Measurements from ENCODE around the gene TMEM139.
"Not testable (repeated sequence)": the region's sequence is repeated elsewhere in the genome, so short reads cannot be mapped to it uniquely, and the experiment has no call there.

Gene TMEM139

DNA sequence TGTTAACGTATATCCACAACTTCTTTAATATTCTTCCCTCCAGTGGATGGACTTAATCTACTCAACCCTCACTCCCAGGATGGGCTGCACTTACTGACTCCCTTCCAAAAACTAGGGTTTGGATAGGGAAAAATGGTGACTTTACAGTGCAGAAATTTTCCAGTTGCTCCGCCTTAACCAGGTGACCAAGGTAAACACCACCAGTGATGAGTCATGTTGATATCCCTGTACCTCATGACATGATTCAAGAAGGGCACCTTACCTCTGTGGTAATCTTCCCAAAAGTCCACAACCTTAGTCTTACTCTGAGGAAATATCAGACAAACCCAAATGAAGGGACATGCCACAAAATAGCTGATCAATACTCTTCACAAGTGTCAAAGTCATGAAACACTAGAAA, 25.0 kb upstream of the TMEM139 start:
- DNase-seq = no peak

DNA sequence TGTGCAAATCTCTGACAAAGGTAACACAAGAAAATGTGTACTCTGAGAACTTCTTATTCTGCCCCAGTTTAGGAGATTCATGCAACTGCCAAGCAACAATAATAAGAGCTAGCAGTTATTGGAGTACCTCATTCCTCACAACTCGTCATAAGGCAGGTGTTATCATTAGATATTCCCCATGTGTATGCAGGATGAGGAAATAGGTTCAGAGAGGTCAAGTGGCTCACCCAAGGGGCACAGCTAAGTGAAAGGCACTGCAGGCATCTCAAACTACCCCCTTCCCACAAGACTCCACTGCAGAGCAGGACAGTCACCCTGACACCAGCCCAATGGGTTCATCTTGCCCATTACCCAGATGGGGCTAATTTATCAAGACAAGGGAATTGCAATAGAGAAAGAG, 22.9 kb upstream of the TMEM139 start:
- no peak for DNase-seq

DNA sequence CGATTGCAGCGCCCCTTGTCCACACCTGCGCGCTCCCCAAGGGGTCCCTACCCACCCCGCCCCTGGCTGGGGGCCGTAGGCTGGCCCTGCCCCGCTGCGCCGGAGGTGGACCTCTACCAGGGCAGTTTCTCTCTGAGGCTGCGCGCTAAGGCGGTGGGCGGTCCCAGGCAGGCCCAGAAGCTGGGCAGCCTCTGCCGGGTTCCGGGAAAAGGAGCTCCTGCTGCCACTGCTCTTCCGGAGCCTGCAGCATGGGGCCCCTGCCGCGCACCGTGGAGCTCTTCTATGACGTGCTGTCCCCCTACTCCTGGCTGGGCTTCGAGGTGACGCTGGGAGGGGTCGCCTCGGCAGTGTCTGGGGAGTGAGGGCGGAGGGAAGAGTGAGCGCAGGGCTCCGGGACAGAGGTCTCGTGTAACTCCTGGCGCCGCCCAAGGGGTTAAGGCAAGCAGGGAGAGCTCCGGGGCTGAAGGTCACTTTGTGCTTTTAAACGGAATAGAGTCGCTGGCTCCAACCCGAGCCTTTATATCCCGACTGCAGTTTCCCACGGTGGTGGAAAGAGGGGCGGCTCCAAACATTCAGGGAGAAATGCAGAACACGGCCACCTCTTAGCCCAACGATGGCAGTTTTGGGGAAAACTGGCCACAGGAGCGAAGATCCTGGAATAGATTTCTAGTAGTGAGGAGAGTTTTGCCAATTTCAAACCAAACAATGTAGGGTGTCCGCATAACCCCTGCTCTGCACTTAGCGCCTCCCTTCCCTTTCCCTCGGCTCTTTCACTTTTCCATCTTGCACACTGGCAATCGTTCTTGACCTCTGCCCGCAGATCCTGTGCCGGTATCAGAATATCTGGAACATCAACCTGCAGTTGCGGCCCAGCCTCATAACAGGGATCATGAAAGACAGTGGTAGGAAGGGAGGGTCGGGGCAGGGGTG, 21.2 kb upstream of the TMEM139 start, which contains the start of gene GSTK1:
Gene GSTK1, plus strand, starts transcription at position 176 of the 930 bp plus-strand sequence. Its CDS starts 73 bp downstream, at position 249.
- peak; percentile 65 for DNase-seq

DNA sequence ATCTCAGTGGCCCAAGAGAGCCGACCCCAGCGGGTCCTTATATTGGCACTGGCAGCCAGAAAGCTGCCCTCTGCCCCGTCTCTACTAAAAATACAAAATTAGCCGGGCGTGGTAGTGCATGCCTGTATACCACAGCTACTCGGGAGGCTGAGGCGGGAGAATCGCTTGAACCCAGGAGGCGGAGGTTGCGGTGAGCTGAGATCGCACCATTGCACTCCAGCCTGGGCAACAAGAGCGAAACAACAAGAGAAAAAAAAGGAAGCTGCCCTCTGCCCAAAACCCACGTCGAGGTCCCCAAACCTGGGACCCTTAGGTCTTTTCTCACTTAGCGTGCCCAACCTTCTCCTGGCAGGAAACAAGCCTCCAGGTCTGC, 20.6 kb upstream of the TMEM139 start:
- not testable (repeated sequence) for DNase-seq

DNA sequence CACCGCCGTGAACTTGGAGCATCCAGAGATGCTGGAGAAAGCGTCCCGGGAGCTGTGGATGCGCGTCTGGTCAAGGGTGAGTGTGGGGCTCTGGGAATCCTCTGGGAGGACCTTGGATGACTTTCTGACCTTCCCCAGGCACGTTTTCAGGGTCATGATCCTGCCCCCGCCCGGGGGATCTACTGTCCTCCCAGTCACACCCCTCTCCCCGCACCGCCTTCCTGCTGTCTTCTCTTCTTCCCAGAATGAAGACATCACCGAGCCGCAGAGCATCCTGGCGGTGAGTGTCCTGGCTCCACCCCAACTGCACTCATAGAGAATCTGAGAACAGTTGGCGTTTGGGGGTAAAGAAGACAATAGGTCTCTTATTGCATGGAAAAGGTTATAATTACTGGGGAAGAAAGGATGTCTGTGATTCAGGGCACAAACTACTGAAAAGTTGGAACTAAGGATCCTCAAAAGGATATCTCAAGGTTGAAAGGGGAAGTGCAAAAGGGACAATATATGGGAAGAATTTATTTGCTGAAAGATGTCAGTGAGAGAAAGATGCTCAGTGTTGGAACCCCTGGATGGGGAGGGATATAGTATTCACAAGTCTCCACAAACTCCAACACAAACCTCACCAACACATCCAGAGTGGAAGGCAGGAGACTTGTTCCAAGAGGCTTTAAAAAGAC, 19.6 kb upstream of the TMEM139 start:
- no peak for DNase-seq

DNA sequence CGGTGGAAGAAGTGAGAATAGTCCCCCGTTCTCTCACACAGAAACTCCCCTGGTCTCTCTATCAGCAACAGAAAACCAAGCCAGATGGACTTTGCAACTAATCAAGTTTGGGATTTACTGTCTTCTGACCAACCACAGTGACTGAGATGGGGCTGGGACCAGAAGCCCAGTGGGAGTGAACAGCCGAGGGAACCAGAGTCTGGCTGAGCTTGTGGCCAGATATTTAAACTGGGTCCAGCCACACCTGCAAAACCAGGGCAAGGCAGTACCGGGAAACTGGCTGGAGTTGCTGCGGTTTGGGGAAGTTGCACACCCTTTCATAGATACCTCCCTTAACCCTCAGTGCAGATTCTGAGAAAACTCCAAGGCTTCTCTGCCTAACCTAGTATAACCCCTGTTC, 15.5 kb upstream of the TMEM139 start:
- no peak for DNase-seq

DNA sequence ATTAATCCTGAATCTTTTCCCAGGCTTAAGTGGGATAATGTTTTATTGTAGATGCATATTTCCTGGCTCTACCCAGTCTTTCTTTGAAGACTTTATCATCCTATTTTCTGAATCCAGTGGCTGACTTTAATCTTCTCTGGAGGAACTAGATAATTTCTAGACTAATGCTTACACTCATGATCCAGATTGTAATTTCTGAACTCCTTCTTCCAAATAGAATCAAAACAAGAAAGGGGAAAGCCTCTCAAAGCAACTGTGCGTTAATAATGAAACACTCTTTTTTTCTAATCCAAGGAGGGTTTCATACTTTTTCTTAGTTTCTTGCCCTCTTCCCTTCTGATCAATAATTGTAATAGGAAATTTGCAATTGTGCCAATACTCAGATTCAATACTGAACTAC, 13.5 kb upstream of the TMEM139 start:
- no peak for DNase-seq

DNA sequence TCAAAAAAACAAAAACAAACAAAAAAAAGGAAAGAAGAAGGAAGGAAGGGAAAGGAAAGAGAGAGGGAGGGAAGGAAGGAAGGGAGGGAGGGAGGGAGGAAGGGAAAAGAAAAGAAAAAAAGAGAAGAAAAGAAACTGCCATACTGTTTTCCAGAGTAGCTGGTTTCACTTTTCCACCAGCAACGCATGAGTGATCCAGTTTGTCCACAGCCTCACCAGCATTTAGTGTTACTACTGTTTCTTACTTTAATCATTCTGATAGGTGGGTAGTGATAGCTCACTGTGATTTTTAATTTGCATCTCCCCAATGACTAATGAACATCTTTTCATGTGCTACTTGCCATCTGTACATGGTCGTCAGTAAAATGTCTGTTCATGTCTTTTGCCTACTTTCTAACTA, 11.9 kb upstream of the TMEM139 start:
- DNase-seq = no peak

DNA sequence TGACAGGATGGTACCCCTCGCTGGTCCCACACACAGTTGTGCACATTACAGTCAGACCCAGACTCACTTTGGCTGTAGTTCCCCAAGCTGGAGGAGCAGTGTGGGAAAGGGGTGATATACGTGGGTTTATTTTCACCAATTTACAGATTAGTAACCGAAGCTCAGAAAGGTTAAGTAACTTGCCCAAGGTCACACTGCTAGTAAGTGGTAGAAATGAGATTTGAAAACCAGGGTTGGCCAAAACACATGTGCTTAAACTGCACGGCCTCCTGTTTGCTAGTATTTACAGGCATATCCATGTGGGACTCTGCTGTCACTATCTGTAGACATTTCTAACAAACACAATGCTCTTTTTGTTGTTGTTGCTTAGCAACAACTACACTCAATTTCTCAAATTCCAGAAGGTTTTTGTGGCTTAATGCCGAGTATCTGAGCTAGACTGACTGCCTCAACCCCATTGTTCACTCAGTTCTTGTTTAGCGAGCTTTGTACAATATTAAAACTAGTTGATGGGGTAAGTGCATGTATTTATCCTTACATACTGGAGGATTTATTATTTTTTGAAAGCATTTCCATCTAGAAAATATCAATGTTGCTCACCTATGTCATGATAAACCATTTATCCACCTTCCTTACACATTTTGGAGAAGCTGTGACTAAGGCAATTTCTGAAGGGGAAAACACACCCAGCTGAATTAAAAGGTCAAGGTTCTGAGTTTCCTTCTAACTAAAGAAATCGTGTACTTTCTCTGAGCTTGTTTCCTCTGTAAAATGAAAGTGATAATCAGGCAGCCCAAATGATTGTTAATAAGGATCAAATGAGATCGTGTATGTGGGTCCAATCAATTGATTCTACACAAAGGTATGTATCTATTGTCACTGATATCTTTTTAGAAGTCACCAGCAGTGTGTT, 5.3 kb upstream of the TMEM139 start:
- no peak for DNase-seq

DNA sequence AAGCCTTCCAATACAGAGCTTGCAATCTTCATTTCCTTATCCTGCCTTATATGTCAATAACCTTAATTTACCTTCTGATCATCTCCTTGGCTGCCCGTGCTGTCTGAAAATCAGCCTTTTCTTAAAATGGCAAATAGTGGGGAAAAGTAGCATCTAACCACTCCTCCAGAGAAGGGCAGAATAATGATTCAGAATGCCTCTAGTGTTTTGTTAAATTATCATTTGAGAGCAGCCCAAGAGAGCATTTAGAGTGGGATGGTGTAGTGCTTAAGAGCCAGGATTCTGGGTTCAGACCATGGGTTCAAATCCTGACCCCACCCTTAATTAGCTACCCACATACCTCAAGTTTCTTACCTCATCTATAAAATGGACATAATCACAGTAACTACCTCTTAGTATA, 4.6 kb upstream of the TMEM139 start:
- no peak for DNase-seq

DNA sequence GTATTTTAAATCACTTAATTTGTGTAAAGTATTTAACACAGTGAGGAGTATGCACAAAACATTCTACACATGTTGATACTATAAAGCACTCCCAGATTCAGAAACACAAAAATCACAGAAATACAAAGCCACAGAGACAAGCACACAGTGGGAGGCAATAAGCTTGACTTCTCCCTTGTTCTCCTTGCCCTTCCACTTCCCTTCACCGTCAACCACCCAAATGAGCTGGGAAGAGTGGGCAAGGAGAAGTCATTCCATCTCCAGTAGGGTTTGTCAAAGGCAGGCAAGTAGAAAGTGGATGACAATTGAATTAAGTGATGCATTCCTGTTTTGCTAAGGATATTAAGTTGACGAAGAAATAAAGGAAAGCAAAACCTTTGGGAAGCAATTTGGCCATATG, 4.2 kb upstream of the TMEM139 start:
- DNase-seq = no peak

DNA sequence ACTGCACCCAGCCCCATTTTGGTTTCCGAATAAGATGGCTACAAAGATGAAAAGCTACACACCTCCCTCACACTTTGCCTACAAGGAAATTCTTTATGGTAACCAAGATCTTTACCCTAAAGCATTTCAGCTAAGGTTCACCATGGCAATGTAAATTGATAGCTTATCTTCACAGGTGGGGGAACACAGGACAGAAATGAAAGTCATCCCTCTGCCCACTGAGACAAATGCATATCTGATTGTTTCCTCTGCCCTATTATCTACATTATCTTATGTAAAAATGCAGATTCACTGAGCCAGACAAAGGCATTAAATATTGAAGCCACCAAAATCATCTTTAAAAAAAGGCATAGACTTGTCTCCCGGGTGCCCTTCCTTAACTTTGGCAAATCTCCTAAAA, 3.2 kb upstream of the TMEM139 start:
- no peak for DNase-seq

DNA sequence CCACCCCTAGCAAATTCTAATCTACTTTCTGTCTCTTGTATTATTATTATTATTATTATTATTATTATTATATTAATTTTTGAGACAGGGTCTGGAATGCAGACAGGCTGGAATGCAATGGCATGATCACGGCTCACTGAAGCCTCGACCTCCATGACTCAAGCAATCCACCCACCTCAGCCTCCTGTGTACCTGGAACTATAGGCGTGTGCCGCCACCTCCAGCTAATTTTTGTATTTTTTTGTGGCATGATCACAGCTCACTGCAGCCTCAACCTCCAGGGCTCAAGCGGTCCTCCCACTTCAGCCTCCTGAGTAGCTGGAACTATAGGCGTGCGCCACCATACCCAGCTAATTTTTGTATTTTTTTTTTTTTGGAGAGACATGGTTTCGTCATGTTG, 2.6 kb upstream of the TMEM139 start:
- DNase-seq = no peak

DNA sequence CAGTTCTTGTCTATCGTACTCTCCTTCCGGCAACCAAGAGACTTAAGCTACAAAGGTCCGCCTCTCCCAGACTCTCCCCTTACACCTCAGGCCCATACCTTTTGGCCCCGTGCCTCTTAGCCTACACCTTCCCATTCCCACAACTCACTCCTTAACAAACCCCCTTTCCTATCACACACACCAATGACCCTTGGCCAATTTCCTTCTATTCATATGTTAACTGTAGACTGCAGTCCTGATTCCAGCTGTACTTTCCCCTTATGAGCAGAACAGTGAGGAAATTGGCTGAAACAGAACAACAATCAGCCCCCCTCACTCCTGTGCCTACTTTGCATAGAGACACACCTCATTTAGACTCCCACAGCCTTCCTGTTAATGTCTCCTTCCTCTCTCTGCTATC, 1.4 kb upstream of the TMEM139 start:
- DNase-seq = no peak

DNA sequence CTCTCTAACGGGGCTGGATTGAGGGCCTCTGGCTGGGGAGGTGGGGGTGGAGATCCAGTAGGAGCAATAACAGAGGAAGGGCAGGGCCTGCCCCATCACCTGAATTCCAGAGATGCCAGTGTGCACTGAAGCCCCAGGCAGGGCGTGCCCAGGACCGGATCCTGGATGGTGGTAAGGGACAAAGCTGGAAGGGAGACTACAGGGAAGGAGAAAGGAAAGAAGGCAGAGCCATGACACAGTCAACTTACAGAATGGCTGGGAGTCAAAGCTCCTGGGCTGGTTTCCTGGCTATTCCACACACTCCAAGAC, 666 bp downstream of the TMEM139 start:
- DNase-seq = no peak

DNA sequence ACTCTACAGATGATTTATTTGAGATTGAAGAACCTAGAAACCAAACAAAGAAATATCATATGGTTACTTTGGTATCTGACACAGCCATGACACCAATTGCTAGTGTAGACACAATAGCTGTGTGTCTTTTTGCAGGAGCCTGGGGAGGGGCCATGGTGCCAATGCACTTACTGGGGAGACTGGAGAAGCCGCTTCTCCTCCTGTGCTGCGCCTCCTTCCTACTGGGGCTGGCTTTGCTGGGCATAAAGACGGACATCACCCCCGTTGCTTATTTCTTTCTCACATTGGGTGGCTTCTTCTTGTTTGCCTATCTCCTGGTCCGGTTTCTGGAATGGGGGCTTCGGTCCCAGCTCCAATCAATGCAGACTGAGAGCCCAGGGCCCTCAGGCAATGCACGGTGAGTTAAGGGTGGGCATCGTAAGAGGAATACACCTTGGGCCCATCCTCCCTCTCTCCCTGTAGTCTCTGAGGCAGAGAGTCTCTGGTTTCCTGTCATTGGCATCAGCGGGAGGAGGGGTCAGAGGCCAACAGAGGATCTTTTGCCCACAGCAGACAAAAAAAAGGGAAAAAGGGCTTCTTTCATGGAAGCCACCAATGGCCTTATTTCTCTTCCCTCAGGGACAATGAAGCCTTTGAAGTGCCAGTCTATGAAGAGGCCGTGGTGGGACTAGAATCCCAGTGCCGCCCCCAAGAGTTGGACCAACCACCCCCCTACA, 1.2 kb downstream of the TMEM139 start:
- no peak for DNase-seq

DNA sequence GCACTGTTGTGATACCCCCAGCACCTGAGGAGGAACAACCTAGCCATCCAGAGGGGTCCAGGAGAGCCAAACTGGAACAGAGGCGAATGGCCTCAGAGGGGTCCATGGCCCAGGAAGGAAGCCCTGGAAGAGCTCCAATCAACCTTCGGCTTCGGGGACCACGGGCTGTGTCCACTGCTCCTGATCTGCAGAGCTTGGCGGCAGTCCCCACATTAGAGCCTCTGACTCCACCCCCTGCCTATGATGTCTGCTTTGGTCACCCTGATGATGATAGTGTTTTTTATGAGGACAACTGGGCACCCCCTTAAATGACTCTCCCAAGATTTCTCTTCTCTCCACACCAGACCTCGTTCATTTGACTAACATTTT, 1.7 kb downstream of the TMEM139 start:
- DNase-seq = no peak

DNA sequence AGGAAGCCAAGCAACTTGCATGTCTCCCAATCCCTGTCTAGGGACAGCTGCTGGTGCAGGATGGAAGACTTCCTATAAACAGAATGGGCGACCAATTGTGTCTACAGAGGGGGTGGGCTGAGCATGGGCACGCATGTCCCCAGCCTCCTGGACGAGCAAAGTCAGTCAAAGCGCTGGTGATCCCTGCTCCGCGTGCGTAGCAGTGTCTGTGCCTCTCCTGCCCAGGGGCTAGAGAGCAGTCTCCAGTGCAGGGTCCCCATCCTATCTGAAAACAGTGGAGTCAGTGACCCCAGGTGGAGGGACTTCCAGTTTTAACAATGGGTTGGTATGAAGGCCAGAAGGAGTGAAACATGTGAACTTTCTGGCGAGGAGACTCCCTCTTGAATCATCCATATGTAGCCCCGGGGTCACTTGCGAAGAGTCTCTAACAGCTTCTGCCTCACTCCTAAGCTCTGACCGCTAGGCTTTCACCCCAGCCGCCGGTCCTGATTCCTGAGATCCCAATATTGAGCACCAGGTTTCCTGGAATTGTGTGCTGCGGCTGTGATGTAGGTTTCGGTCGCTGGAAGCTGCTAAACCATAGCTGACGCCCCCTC, 2.7 kb downstream of the TMEM139 start:
- DNase-seq = no peak

DNA sequence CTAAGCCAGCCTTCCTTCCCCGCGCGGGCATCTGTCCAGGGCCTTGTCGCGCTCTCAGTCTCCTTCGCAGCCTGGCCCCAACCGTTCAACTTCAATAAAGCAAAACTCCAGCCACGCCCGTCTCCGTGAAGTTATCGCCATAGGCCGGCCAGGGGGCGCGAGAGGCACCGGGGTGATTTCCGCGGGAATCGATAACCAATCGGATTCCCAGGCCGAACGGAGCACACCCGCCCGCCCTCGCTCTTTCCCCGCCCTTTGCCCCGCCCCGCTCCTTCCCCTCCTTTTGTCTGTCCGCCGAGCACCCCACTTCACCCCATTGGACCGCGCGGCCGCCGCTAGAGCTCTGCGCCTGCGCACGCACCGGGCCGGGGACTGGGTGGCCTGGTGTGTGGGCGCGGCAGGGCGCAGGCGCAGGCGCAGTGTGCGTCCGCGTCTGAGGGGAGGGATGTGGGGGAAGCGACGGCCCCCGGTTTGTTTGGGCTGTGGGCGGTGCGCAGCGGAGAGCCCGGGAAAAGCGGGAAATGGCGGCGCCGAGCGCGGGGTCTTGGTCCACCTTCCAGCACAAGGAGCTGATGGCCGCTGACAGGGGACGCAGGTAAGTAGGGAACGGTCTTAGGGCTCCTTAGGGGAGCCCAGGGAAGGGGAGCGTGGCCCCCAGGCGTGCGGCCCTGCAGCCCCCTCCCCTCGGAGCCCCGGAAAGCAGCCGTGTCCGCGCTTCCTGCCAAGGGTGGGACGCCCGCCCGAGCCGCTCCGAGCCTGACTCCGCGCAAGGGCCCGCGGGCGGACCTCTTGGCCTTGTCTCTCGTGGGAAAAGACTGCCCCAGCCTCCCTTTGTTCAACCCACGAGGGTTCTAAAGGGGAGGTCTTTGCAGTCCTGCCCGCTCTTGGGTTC, 3.4 kb downstream of the TMEM139 start, which contains the start of gene CASP2:
Gene CASP2, plus strand, starts transcription at position 417 of the 892 bp plus-strand sequence. Its CDS starts 105 bp downstream, at position 522.
- DNase-seq = peak; percentile 94

DNA sequence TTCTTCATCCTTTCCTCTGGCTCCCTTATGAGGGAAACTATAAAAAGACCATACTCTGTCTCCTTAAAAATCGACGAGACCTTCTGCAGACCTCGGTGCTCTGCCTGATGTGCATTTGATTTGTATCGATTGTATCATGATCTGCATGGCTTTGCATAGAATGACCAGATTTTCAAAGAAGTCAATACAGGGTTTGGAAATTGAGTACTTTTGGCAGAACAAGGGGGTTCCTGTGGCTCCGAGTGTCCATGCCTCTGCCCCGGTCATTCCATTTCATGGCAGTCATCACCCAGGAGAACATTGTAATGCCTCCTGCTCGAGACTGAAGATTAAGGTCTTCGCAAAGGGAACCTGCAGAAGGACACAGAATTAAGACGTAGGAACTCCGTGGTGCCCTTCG, 4.1 kb downstream of the TMEM139 start:
- no peak for DNase-seq

DNA sequence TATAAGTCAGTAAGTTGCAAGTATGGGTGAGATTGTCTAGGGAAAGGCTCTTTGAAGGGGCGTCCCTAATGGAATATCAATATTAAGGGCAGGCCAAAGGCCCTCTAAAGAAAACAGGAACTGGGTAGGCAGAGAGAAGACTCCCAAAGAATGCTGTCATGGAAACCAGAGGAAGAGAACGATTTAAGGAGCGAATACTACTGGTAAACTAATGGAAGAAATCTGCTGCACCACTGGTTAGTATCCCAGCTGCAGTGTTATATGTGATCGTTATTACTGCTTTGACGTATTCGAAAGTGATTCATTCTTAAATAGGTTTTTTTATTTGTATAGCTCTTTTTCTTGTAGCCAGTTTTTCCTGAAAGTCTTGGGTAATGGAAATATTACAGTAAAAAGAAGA, 4.7 kb downstream of the TMEM139 start:
- no peak for DNase-seq

All from NCI-H526 treated with DMSO at 0.1 percent for 48 hours (cell line).